ENCODE data around the gene GAS2L3.
"Not testable (repeated sequence)": the region's sequence is repeated elsewhere in the genome, so short reads cannot be mapped to it uniquely, and the experiment has no call there.

The GAS2L3 gene
- 0 to 0.44 (median 0) reads per million in 4 experiments for total RNA-seq

DNA sequence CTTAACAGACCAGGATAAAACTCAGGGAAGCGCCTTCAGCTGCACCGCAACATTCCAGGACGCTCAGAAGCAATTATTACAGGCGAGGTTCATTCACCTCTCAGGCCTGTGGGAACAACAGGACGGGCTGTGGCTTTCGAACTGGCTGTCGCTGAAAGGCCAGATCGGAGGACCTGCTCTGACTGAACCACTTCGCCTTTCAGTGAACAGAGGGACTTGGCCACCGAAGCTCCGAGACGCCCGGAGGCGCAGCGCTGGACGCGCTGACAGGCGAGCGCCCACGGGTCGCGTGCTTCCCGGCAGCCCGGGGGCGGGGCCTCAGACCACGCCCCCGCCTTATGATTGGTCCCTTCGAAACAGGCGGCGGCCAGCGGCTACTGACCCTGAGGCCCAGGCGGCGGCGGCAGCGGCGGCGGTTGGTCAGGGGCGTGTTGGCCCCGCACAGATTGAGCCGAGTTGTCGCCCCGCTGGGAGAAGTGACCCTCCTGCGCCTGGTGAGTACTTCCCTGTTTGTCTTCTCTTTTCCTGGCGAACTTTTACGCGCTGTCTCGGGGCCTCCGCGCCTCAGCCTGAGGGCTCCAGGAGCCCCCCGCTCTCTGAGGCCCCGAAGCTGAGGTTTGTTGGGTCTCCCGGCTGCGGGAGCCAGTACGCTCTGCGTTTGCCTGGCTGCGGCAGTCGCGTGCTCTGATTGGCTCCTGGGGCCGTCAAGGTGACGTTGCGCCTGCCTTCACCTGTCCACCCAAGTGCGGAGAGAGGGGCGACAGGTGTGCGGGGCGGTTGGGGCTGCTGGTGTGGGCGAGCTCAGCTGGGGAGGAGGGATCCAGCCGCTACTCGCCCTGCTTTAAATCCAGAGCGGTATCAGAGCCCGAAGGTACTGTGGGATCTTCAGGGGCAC lies at the start of gene GAS2L3:
GAS2L3 (plus strand) TSS at position 393 of the 895 bp plus-strand sequence. CDS start 21,221 bp downstream, outside the sequence.
- DNase-seq = no peak

- no peak for DNase-seq
Observed at GRCh38 chr12:100528034-100528433, 45.5 kb upstream of the GAS2L3 start.

DNA sequence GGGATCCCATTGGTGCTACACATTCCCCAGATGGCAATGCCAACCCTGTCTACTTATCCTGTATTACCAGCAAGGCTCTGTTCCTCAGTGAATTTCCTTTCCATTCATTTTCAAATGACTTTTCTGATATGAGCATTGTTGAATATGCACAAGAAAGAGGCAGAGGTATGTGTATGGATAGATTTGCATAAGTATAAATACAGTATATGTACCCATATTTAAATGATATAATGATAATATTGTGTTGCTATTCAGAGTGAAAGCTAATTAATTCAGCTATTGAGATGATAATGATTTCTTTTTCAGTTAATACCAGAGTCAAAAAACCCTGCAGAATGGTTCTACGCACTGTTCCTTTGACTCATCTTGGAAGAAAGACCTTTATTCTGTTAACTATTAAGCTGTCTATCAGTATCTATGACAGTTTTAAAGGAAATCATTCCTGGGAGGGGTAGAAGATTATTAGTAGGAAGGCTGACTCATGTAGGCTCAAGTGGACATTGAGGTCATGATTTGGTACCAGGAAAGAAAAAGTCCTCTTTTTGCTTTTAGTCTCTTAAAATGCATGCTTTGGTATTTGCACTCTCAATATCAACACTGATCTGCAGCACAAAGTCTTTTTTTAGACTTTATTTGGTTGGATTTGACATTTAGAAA lies 44.9 kb upstream of the GAS2L3 start:
- DNase-seq = no peak

DNA sequence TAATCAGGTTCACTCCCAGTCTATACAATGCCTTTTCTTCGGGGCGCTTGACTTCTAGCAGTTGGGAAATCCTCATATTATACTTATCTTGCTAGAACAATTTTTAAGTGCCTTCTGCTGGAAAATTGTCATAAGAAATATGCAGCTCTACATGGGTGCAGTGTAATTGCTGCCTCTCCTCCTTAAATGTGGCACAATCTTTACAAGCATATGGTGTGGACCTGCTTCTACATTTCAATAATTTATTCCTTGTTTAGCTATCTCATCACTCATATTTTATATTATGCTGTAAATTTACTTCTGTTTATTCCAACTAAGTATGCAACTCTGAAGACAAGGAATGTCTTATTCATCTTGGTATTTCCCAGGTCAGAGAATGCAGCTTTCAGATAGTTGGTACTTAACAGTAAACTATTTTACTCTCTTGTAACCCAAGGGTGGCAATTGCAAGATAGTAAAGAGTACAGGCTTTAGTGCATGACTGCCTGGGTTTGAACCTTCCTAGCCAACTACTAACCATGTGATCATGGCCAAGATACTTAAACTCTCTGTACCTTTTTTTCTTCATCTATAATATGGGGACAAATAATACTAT lies 43.6 kb upstream of the GAS2L3 start:
- DNase-seq = no peak

DNA sequence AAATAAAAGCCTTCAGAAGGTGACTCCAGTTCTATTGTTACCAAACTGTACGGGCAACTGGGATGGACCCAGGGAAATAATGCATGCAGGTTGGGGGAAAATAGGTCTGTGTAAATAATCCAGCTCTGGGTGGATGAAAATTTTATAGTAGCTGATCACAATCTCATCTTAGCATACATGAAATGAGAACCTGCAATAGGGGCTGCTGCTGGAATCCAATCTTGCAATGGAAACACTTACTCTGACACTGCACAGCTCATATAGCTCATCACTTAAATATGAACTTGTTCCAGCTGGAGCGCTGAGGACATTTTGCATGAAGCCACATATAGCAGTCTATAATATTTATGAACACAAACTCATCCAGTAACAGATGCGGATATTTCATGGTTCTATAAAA lies 40.1 kb upstream of the GAS2L3 start:
- no peak for DNase-seq

- no peak for DNase-seq
Observed at GRCh38 chr12:100534625-100535227, 38.8 kb upstream of the GAS2L3 start.

DNA sequence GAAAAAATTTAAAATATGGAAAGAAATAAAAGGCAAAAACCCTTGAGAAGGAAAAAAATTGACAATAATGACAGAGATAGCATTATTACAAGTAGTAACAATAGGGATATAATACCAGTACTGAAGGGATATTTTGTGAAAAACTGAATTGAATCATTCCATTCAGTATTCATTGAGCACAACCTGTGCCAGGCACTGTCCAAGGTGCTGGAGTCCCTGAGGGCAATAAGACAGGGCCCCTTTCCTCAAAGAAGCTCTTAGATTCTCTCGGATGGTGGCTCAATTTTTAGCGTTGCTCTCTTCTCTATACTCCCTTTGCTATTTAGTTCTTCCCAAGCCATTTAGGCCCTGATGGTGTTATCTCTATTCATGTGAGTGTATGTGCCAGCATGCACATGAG lies 34.3 kb upstream of the GAS2L3 start:
- no peak for DNase-seq

DNA sequence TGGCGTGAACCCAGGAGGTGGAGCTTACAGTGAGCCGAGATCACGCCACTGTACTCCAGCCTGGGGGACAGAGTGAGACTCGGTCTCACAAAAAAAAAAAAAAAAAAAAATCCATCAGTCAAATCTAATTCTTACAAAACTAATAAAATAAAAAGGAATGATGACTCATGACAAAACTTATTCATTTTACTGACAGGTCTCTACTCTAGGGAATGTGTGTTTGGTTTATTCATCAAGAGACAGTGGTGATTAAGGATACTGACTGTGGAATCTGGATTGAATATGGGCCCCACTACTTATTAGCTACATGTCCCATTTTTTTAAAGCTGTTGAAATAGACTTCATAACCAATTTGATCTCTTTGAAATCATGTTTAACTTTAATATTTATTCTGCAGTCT lies 29.3 kb upstream of the GAS2L3 start:
- DNase-seq = no peak

DNA sequence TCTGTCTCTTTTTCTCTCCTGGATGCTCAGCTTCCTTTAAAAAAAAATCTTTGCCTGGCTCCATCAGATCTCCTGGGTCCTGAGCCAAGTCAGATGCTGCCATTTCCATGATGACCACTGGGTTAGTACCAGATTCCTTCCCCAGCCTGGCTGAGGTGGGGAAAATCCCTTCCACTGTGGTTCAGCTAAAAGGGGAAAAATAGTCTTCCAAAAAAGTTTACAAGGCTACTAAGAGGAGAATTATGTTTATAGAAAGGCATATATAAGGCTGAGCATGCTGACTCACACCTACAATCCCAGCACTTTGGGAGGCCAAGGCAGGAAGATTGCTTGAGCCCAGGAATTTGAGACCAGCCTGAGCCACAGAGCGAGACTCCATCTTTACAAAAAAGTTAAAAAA lies 28.4 kb upstream of the GAS2L3 start:
- no peak for DNase-seq

DNA sequence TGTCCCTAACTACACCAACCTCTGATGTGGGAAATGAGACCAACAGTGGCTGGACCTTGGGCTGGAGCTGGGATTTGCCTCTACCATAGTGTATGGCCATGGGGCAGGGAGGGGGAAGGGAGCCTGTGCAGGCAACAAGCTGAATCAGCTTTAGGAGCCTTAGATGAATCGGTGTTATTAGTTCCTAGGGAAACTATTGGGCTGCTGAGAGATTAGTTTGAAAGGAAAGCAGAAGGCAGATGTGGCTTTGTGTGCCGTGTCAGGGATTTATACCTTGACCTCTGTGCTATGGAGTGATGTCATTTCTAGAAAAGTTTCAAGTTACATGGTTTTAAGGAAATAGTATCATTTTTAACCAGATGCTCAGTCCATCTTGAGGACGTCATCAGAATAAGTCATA lies 19.5 kb upstream of the GAS2L3 start:
- no peak for DNase-seq

GRCh38 chr12:100554608-100555077 lies 18.8 kb upstream of the GAS2L3 start:
- DNase-seq = no peak

- no peak for DNase-seq
Observed at GRCh38 chr12:100555722-100556121, 17.8 kb upstream of the GAS2L3 start.

- no peak for DNase-seq
Observed at GRCh38 chr12:100557357-100557756, 16.1 kb upstream of the GAS2L3 start.

- not testable (repeated sequence) for DNase-seq
Observed at GRCh38 chr12:100559261-100559660, 14.2 kb upstream of the GAS2L3 start.

- DNase-seq = no peak
Observed at GRCh38 chr12:100564090-100564489, 9.4 kb upstream of the GAS2L3 start.

- DNase-seq = no peak
Observed at GRCh38 chr12:100564905-100565467, 8.5 kb upstream of the GAS2L3 start.

DNA sequence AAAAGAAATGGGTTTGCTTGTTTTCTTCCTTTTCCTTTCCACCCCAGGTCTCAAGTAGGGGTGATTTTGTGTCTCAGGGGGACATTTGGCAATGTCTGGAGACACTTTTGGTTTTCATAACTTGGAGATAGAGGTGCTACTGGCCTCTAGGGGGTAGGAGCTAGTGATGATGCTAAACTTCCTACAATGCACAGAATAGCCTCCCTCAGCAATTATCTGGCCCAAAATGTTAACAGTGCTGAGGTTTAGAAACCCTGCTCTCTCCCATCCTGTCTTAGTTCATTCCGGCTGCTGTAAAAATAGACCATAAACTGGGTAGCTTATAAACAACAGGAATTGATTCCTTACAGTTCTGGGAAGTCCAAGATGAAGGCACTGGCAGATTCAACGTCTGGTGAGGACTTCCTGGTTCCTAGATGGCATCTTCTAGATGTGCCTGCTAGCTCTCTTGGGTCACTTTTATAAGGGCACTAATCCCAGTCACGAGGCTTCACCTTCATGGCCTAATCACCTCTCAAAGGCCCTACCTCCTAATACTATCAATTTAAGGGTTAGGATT lies 7.4 kb upstream of the GAS2L3 start:
- no peak for DNase-seq

DNA sequence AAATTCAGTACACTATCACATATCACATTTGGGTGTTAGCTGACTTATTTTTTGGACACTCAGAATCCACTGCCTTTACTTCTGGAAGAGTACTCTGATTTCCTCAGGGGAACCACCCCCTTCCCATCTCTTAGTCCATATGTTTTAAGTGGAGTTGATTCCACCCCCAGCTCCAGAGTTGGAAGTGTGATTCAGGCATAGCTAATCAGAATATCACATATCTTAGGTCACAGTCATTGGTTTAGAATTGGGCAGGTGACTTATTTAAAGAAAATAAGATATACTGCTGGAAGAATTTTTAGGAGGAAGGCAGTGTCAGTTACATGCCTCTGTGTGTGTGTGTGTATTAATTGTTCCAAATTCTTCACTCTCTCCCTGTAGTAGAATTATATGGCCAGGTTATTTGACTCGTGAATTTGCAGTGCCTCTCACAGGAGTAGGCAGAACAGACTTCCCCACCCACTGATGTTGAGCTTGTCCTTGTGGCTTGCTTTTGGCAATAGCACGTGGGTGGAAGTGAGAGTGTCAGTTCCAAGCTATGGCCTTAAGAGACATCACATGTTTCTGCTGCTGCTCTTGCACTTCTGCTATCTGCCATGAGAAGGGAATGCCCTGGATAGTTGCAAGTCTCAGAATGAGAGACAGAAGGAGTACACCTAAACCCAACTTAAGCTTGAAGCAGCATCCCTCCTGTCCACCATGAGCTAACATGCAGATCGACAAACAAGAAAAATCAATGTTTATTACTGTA lies 6.4 kb upstream of the GAS2L3 start:
- no peak for DNase-seq

- no peak for DNase-seq
Observed at GRCh38 chr12:100567945-100568344, 5.5 kb upstream of the GAS2L3 start.

- no peak for DNase-seq
Observed at GRCh38 chr12:100572184-100572583, 1.3 kb upstream of the GAS2L3 start.

- no peak for DNase-seq
Observed at GRCh38 chr12:100574187-100575074, 947 bp downstream of the GAS2L3 start.

Measured in effector CD8-positive, alpha-beta T cell (primary cell).